Amniotic epithelial cell (primary cell): ENCODE data around the gene TCEAL8.
"Not testable (repeated sequence)": the region's sequence is repeated elsewhere in the genome, so short reads cannot be mapped to it uniquely, and the experiment has no call there.

Source experiments
- DNase-seq: peaks from one replicate; pipeline ENCODE4 v3.0.0-alpha.2; 2010; ENCODE audit warnings: low read depth

TCEAL8 gene

DNA sequence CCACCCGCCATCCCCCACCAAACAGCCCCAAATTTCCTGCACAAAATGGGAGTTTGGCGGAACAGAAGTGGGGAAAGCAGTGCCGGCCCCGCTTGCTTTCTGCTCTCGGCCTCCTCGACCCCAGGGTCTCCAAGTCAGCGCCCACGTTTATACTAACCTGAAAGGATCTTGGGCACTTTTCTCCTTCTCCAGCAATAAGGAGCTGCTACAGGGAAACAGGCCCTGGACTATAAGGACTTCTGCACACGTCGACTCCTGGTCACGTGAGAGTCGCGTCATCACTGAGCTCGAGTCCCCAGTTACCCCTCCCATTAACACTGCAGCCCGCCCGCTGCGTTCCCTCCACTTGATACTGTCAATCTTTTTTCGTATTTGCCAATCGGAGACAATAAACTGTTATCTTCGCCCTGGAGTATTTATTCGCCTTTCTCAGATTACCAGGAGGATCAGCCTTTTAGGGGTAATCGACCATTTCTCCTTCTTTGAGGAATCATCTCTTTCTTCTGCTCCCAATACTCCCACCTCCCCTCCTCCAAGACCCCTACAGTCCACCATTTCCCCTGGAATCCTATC is at the start of gene TCEAL8:
TCEAL8 (minus strand) TSS at position 235 of the 573 bp plus-strand sequence. CDS start 1,176 bp downstream, outside the sequence.
- DNase-seq: peak; percentile 73

- DNase-seq: no peak
These were observed 49.8 kb upstream of the TCEAL8 start for GRCh38 chrX:103304705-103305104.

DNA sequence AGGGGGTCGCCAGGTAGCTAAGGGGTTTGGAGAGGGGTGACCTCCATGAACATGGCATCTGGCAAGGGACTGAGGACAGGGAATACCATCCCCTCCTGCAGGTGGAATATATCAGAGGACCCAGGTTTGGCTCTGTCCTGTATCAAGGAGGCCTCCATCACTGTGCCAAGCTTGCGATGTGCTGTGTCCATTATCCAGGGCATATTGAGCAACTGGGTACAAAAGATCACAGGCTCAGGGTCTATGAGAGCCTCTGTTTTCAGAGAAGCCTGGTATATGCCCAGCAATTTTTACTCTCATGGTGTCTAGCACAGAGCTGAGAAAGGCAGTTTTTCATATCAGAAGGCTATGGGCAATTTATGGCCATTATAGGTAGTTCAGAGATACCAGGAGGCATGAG is 38.2 kb upstream of the TCEAL8 start:
- DNase-seq: no peak

GRCh38 chrX:103279624-103280023 is 24.7 kb upstream of the TCEAL8 start:
- DNase-seq: no peak

GRCh38 chrX:103276581-103277002 is 21.6 kb upstream of the TCEAL8 start, which contains the start of gene TCEAL5:
TCEAL5 (minus strand) TSS chrX:103276750; CDS start chrX:103274563, 2,187 bp downstream.
- DNase-seq: no peak

GRCh38 chrX:103275947-103276567 is 21.1 kb upstream of the TCEAL8 start:
- no peak for DNase-seq

- DNase-seq: no peak
These were observed 19.3 kb upstream of the TCEAL8 start for GRCh38 chrX:103274284-103274683.

DNA sequence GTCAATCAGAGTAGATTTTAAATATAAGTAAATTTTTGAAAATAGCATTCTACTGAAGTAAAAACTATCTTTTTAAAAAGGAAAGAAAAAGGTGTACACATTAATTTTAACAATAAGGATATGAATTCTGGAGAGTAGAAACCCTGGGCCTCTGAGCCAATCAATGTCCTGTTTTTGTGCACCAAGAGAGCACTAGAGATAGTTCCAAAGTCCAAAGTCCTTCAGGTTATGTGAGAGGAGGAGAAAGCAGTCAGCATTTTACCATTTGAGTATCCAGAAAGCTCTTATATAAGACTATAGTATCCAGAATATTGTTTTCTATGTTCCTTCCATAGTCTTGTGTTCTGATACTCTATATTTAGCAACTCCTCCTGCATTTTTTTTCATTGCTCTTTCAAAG is 3.3 kb upstream of the TCEAL8 start:
- no peak for DNase-seq

DNA sequence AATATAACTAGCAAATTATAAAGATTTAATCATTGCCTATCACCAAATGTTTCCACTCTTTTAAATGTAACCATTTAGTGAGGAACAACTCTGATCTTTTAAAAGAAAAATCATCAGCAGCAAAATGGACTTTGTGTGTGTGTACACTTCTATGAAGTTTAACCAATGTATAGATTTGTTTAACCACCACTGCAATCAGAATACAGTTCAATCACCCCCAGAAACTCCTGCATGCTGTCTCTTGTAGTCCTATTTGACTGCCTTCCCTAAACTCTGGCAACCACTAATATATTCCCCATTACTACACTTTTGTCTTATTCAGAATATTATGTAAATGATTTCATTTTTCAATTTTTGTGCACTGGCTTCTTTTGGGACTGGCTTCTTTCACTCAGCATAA is 1.7 kb upstream of the TCEAL8 start:
- DNase-seq: no peak

GRCh38 chrX:103254171-103254824 is 657 bp downstream of the TCEAL8 start:
- DNase-seq: peak; percentile 44

GRCh38 chrX:103253608-103254007 is 1.3 kb downstream of the TCEAL8 start:
- DNase-seq: peak; percentile 29

DNA sequence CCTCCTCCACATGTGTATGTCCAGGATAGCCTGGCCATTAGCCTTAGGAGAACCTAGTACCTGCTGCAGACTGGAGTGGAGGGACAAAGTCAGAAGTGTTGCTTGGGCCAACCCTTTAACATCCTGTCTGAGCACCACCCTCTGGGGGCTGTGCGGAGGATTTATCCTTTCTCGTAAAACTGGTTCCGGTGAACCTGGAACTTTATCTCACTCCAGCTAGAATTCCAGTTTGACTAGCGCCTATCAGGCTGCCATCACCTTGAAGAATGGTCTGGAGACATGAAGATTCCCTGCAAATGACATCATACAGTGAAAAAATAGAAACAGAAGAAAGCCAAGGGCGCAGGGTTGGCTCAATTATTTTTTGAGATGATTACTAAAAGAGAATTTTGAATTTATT is 4.0 kb downstream of the TCEAL8 start:
- peak; percentile 1 for DNase-seq

- DNase-seq: no peak
These were observed 5.2 kb downstream of the TCEAL8 start for GRCh38 chrX:103249805-103250204.

- peak; percentile 16 for DNase-seq
These were observed 6.4 kb downstream of the TCEAL8 start for GRCh38 chrX:103248553-103248952.

GRCh38 chrX:103240155-103240554 is 14.8 kb downstream of the TCEAL8 start:
- no peak for DNase-seq

GRCh38 chrX:103236296-103236695 is 18.7 kb downstream of the TCEAL8 start:
- DNase-seq: no peak

DNA sequence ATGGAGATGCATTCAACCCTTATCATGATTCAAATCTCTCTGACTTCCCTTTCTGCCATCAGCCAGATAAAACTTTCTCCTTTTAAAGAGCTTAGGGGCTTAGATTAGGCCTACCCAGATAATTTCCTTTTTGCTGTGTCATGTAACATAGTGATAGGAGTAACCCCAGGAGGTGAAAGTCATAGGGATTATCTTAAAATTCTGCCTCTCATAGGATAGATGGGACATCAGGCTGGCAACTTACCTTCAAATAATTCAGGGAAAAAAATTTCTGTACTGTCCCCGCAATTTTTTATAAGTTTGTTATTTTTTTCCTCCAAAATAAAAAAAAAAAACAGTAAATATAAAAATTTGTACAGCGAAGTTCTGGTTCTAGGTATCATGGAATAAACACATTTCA is 19.3 kb downstream of the TCEAL8 start:
- not testable (repeated sequence) for DNase-seq

GRCh38 chrX:103234869-103235268 is 20.1 kb downstream of the TCEAL8 start:
- no peak for DNase-seq

DNA sequence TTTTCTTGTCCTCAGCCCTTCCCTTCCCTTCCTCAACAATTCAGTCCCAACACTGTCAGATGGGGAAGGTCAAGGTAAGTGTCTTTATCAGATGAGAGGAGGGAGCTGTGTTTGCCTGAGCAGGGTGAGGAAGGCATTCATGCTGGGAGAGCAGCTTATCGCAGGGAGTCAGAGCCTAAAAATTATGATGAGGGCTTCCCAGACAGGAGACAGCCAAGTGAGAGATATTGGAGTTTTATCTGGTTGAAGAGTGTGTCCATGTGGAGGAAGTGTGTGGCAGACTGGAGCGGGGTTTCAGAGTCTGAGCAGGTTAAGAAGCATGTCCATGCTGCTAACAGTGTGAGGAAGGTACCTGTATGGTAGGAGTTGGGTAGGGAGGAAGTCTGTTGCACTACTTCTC is 21.7 kb downstream of the TCEAL8 start:
- DNase-seq: no peak

- not testable (repeated sequence) for DNase-seq
These were observed 29.0 kb downstream of the TCEAL8 start for GRCh38 chrX:103225918-103226317.

DNA sequence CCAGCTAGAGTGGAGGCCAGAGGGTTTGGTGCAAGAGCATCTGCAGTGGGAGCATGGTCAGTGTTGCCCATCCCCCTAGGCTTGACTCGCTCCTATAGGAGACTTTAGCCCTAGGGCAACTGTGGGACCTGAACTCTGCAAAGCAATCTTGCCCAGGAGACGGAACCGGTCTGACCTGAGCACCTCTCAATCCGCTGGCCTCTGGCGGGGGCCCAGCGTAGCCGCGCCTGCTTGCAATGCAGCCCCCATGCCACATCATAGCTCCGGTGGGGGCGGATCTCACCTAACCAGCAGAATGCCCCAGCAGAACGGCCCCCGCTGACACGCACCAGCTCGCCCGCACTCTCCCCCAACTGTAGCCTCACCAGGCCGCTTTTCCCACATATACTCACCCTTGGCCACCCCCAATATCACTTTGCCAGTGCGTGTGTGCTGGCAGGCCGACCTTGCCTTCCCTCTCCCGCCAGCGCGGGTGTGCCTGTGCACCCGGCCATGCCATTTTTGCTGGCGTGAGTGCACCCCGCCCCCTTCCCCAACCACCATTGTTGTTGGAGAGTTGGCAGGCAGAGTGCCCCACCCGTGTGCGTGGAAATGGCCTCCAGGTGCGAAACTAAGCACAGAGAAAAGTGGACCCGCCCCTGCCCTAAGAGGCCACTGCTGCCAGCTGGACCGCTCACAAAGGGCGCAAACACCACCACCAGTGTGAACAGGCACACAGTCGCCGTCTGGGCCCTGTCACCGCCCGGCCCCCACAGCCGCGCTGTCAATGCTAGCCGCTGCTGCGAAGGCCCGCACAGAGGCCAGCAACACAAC is 34.2 kb downstream of the TCEAL8 start:
- no peak for DNase-seq

GRCh38 chrX:103215425-103215991 is 39.4 kb downstream of the TCEAL8 start:
- DNase-seq: peak; percentile 12
